GM21529 (cell line): Measurements from ENCODE around the gene ABCB8.

Experiments
- ATAC-seq: cut with Tn5 transposase; IDR thresholded peaks from one replicate; pipeline ENCODE4 v1.9.1; 2021; ENCODE audit not compliant: unreplicated experiment

Gene ABCB8

GRCh38 chr7:151070574-151070960 is 42.3 kb downstream of the ABCB8 start:
- no peak for ATAC-seq

- ATAC-seq: no peak
These were observed 43.0 kb downstream of the ABCB8 start for GRCh38 chr7:151071032-151071866.

- ATAC-seq: no peak
These were observed 45.7 kb downstream of the ABCB8 start for GRCh38 chr7:151073990-151074389.

- no peak for ATAC-seq
These were observed 46.8 kb downstream of the ABCB8 start for GRCh38 chr7:151074817-151075661.

- ATAC-seq: no peak
These were observed 47.4 kb downstream of the ABCB8 start for GRCh38 chr7:151075662-151075971.

- no peak for ATAC-seq
These were observed 47.8 kb downstream of the ABCB8 start for GRCh38 chr7:151075978-151076426.

GRCh38 chr7:151076863-151077704 is 48.8 kb downstream of the ABCB8 start:
- no peak for ATAC-seq

- ATAC-seq: no peak
These were observed 49.5 kb downstream of the ABCB8 start for GRCh38 chr7:151077705-151078232.

DNA sequence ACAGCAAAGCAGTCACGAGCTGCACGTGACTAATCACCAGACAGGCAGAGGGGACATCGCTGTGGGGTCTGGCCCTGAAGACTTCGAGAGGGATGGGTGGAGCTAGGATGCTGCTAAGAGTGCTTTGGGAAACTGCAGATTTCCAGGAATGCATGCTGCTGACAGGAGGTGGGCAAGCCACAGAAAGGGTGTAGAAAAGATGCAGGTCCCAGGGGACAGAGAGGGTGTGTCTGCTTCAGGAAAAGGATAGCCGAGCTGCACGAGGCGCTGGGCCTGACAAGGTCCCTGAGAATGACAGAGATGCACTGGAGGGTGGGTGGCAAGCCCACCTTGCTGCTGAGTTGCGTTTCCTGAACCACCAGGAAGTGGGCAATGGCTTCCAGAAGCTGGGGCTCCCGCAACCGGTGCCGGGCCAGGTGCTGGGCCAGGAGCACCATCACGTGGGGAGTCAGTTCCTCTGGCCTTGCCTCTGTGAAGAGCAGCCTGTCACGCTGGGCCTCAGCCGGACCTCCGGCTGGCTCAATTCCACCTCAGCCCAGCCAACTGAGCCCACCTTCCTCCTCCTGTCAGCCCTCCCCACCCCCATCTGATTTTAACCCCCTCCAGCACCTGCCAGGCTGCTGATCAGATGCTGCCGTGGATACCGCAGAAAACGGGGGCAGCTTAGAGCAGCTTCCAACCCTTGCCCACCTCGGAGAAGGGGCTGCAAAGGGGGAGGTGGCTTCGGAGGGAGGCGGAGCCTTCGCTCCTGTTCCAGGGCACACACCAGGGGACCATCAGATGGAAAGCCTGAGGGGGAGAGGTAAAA is 50.2 kb downstream of the ABCB8 start:
- ATAC-seq: no peak

GRCh38 chr7:151079199-151079910 is 51.1 kb downstream of the ABCB8 start:
- no peak for ATAC-seq

DNA sequence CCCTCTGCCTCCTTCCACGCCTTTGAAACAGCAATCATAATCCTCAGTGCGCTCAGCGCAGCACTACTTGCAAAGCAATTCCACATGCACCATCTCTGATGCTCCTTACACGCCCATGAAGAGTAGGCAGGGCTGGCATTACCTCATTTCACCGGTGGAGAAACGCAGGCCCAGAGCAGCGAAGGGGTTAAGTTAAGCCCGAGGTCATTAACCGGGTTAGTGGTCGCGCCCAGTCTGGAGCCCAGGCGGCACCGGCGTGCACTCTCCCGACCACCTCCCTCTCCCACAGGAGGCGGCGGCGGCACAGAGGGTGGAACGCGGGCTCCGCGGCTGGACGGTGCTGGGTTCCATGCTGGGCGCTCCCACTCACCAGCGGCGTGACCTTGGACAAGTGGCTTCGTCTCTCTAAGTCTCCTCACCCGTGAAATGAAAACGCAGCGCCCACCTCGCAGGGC is 51.8 kb downstream of the ABCB8 start:
- ATAC-seq: no peak

DNA sequence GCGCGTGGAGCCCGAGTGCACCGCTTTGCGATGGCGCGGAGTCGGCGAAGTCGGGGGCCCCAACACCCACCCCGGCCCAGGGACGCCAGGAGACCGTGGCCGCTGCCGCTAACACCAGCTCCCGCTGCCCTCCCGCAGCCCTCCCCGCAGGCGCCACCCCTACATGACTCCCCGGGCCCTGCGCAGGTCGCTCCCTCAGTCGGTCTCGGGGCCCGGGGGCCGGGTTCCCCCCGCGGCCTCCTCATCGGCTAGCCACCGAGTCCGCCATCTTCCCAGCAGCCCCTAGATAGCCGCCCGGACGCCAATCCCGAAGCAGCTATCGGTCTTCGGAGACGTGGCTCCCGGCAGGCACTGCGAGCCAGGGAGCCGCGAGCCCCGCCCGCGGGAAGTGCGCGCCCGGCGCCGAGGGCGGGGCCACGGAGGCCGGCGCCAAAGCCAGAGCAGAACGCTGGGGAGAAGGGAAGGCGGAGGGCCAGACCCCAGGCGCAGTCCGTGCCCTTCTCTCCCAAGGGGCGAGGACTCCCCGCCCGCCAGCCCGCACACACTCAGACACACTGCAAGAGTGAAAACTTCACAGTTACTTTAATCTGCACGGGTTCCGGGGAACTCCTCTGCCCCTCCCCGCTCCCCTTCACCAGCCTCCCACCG is 52.4 kb downstream of the ABCB8 start, which contains the start of gene FASTK:
Gene FASTK (minus strand): TSS at position 288 of the 648 bp plus-strand sequence. CDS start 43 bp downstream, at position 245.
- peak; percentile 72 for ATAC-seq

DNA sequence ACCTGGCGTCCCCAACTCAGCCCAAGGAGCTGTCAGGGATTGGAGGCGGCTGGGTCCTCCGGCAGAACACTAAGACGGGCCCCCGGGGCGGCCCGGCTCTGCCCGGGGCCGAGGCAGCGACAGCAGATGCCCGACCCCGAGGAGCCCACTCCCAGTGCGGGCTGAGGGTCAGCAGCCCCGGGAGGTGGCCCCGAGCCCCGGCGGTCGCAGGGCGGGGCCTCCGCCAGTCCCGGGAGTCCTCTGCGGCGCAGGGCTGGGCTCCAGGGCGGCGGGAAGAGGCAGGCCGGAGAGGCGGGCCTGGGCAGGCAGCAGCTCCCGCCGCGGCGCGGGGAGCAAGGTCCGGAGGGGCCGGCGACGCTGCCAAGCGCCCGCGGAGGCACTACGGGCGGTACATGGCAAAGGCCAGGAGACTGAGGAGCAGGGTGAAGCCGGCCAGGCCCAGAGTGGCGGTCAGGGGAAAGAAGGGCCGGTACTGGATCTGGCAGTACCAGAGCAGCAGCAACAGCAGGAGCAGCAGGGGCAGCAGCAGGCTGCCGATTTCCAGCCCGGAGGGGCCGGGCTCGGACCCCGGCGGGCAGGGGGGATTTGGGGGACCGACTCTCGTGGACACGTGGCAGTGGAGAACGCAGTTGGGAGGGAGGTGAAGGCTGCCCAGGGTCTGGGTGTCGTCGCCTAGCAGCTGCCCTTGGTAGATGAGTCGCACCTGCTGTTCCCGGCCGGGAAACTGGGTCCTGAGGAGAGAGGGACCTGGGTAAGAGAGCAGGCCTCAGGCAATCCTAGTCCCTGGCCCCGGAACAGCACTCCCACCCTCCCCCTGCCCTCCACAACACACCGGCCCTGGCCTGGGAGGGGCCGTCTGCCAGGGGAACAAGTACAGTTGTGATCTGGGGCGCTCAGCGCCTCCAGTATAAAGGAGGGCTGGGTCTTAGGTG is 53.2 kb downstream of the ABCB8 start:
- no peak for ATAC-seq

DNA sequence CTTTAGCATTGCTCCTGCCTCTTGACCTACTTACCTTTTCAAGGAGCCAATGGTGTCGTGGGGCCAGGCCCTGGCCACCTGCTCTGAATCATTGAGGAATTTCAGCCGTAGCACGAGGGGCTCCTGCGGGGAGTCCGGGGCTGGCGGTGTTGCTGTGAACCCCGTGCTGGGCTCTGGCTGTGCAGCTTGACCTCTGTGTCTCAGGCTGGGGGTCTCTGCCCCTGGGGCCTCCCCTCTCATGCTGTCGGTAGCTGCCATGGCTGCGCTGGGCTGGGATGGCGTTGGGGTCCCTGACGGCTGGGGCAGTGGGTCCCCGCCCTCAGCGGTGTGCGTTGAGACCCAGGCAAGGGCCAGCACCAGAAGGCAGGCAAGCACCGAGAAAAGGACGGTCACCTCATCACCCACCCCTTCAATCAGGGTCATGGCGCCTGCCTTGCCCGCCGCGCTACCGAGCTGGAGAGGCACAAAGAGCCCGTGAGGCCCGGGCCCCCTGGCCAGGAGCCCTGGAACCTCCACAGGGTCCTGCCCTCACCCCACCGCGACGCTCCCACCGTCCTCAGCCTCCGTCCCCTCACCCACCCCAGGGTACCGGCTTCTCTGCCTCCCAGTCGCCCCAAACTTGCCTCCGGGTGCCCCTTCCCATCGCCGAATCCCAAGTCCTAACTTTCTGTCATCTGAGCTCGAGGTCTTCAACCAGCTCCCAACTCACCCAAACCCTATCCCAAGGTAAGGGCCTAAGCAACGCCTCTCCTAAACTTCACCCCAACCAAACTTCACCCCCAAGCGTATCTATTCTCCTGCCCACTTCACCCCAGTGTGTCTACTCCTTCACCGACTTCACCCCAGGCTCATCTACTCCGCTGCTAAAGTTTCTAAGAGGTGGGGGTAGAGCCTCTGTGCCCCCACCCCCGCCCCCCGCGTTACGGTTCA is 54.2 kb downstream of the ABCB8 start:
- ATAC-seq: no peak

- peak; percentile 51 for ATAC-seq
These were observed 55.0 kb downstream of the ABCB8 start, which contains the start of gene TMUB1 for GRCh38 chr7:151083071-151083823. Gene TMUB1 (minus strand): TSS chr7:151083493. CDS start chr7:151082563, 930 bp downstream.

GRCh38 chr7:151083824-151084160 is 55.5 kb downstream of the ABCB8 start:
- no peak for ATAC-seq
